Kidney epithelial cell (primary cell): ENCODE results near the gene IFNGR1. TPM values are rescaled to one million over a fixed set of nuclear protein-coding genes. Genes with fewer than 3 reads are reported as not detected.

Experiments used
- DNase-seq: peaks from one replicate; pipeline ENCODE4 v3.0.0-alpha.2; 2010; ENCODE audit warnings: low read depth
- H3K27me3 ChIP-seq: 2 replicates; pipeline ENCODE4 v1.6.0; 2011; ENCODE audit warnings: low read length; ENCODE audit not compliant: control insufficient read depth, insufficient read depth
- H3K36me3 ChIP-seq: 2 replicates; pipeline ENCODE4 v1.5.1; 2011; ENCODE audit warnings: low read length; ENCODE audit not compliant: control insufficient read depth, insufficient read depth
- H3K4me3 ChIP-seq: 2 replicates; pipeline ENCODE4 v1.5.1; 2011; ENCODE audit warnings: low read depth, mild to moderate bottlenecking, control low read depth, low read length
- total RNA-seq: library from RNA; depleted of rRNA; stranded (reverse); fragments of >200 nt; gene quantifications from 2 replicates; pipeline ENCODE4 v1.2.3, GENCODE V29; 2015
- TF ChIP-seq, protein P1 (sequence below): IDR thresholded peaks from 2 replicates; pipeline ENCODE4 v1.5.1; 2011; ENCODE audit warnings: mild to moderate bottlenecking, moderate library complexity, low read length, control low read depth, inconsistent platforms; ENCODE audit not compliant: insufficient read depth, poor library complexity, severe bottlenecking

The IFNGR1 gene
- total RNA-seq, 1 donor from 2014 or later: 55.6 TPM

DNA sequence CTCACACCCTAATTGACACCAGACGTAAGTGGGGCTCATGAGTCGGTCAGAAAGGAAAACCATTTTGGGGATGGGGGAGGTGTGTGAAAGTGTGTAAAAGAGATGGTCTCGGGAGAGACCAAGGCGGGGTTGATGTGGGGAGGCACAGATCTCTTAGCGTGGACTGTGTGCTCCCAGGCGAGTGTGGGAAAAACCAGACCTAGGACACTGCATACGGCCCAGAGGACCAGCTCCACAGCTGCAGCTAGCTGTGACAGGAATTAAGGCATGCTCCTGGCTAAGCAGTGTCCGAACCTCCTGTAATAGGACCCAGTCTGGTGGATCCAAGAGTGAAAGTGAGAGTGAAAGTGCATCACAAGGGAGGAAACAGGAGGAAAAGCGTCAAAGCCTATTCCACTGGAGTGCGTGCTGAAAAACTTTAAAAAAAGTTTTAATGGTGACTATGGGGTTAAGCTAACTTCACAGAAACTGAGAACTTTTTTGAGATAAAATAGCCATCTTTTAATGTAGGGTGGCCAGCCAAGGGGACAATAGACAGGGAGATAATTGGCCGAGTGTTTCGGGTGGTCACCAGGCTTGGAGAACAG is 55.4 kb downstream of the IFNGR1 start:
- no peak for DNase-seq
- no peaks in the 10 kb centered on the region for H3K36me3 ChIP-seq
- TF ChIP-seq, protein P1, sequence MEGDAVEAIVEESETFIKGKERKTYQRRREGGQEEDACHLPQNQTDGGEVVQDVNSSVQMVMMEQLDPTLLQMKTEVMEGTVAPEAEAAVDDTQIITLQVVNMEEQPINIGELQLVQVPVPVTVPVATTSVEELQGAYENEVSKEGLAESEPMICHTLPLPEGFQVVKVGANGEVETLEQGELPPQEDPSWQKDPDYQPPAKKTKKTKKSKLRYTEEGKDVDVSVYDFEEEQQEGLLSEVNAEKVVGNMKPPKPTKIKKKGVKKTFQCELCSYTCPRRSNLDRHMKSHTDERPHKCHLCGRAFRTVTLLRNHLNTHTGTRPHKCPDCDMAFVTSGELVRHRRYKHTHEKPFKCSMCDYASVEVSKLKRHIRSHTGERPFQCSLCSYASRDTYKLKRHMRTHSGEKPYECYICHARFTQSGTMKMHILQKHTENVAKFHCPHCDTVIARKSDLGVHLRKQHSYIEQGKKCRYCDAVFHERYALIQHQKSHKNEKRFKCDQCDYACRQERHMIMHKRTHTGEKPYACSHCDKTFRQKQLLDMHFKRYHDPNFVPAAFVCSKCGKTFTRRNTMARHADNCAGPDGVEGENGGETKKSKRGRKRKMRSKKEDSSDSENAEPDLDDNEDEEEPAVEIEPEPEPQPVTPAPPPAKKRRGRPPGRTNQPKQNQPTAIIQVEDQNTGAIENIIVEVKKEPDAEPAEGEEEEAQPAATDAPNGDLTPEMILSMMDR: no peak

DNA sequence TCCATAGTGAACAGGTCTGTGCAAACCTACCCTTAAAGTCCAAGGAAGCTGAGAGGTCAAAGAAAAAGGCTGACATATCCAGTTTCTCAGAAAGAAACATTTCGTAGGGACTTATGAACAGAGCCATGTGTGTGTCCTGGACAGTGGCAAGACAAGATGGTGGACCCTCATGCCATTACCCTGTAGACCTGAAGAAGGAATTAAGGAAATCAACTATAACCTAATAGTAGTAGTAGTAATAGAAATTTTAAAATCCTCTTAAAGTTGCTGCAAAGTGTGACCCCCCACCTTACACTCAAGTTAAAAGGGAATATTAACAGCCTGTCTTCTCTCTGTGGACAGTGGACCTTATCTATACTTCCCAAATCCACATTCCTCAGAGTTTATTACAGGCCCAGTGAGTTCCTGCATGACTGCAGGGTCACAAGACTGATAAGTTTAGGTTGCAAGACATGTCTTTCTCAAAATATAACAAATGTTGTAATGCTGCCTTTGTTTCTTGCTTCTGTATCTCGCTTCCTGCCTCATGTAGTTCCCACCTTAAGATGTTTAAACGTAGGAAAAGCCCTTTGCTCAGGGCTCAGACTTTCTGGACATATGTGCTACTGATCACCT is 56.4 kb downstream of the IFNGR1 start:
- Histone ChIP-seq H3K36me3 (no peaks in the 10 kb centered on the region), H3K4me3 (no peak overlapping the region), H3K27me3 (no peaks in the 10 kb centered on the region)
- DNase-seq: no peak
- TF ChIP-seq, protein P1: no peak

More for the DNA sequence above, 55.4 kb downstream of the IFNGR1 start:
- Histone ChIP-seq H3K27me3 (no peaks in the 10 kb centered on the region), H3K4me3 (no peak overlapping the region)

DNA sequence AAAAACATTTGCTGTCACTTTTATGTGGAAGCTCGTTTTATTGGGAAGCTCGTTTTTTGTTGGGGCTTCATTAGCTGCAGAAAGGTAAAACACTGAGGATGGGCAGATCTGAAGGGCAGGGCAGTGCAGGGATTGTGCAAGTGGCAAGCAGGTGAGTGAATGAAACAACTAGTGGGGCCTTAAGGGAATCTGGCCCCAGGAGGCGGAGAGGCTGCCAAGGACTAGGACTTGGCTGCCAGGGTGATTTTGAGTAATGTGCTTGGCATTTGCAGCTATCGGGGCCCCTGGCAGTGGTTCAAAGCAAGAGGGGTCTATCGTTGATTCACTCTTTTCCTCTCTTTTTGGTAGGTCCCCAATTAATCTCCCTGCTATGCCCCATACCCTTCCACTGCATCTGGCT is 57.2 kb downstream of the IFNGR1 start:
- Histone ChIP-seq H3K36me3 (no peaks in the 10 kb centered on the region), H3K4me3 (no peak overlapping the region), H3K27me3 (no peaks in the 10 kb centered on the region)
- no peak for DNase-seq
- TF ChIP-seq, protein P1: no peak

DNA sequence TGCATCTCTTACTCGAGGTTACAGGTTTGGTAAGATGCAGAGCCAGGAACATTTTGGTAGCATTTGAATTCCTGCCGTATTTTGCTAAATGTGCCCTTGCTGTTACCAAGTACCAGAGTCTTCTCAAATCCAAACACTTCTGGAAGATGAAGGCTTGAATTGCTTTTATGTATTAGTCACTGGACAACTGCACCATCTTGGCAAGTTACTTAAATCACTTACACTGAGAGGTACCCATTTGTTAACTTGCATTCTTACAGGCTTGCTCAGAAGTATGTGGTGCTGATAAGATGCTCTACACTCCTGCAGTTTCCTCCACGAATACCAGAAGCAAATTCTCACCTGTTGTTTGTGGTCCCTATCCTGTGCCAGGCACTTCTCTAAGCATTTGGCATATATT is 58.4 kb downstream of the IFNGR1 start:
- H3K36me3 ChIP-seq: no peaks in the 10 kb centered on the region
- TF ChIP-seq, protein P1: no peak
- no peak for DNase-seq
- H3K4me3 ChIP-seq: no peak overlapping the region
- H3K27me3 ChIP-seq: no peaks in the 10 kb centered on the region

DNA sequence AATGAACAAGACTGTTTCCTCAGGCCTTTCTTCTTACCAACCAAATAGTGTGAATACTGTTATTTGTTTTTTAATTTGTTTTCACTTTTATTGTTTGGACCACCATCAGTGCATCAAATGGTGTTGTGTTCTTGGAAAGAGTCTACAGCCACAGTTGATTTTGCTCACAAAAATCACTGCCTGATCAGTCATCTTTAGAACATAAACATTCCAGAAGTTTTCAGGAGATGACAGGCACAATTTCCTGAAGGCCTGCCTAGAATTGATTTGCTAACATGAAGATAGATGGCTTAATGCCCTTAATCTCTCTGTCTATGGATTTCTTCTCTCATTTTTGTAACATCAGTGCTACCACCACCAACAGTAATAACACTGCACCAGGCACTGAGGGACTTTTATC is 59.3 kb downstream of the IFNGR1 start:
- H3K27me3 ChIP-seq: no peaks in the 10 kb centered on the region
- TF ChIP-seq, protein P1: no peak
- DNase-seq: no peak
- H3K36me3 ChIP-seq: no peaks in the 10 kb centered on the region
- no peak overlapping the region for H3K4me3 ChIP-seq

DNA sequence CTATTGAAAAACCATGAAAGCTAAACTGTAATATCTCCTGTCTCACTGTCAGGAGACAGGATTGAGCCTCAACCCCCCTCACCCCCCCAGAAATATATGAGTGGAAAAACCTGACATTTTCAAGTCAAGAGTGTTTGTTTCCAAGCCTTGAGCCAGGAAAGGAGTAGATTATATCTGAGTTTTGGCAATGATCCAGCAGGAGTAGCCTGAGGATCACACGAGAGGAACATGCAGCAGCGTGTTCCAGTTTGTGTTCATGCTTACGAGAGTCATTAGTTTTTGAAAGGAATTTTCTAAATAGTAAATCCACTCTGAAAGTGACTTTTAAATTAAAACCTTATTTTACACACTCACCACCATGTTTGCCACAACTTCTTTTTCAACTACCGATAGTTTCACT is 61.6 kb downstream of the IFNGR1 start:
- no peaks in the 10 kb centered on the region for H3K36me3 ChIP-seq
- H3K4me3 ChIP-seq: no peak overlapping the region
- no peak for DNase-seq
- H3K27me3 ChIP-seq: no peaks in the 10 kb centered on the region
- TF ChIP-seq, protein P1: no peak
